H1 (cell line): ENCODE data around the gene F10. TPM values are rescaled to one million over a fixed set of nuclear protein-coding genes. Genes with fewer than 3 reads are reported as not detected.
A peak's percentile ranks its signal among the peaks of the same experiment; 100 is the strongest.

Source experiments
- CTCF ChIA-PET: fragments of 300-600 bp; sonication (Branson Sonifier 250); formaldehyde crosslinking; loops from one replicate; lab custom pipeline; 2021; ENCODE audit not compliant: partially characterized antibody; lab: Charles Lee
- POLR2A ChIA-PET: fragments of 300-600 bp; sonication (Branson Sonifier 250); formaldehyde crosslinking; loops from one replicate; lab custom pipeline; 2021; ENCODE audit warnings: inconsistent platforms; ENCODE audit not compliant: partially characterized antibody; lab: Charles Lee
- DNase-seq, 2 experiments: peaks; one replicate each; pipeline versions ENCODE4 v3.0.0 to v3.0.0-alpha.2; 2010 to 2022; ENCODE audit warnings: low spot score in 2 of 2, low read depth in 1 of 2, mixed read lengths in 1 of 2
- FAIRE-seq: peaks from 2 replicates; lab custom pipeline; 2011; peaks lifted over from hg19 to GRCh38; lab: Jason Lieb, UNC
- H2AFZ ChIP-seq: 2 replicates; pipeline ENCODE4 v1.8.1; 2012; ENCODE audit warnings: low read length, inconsistent platforms
- H2AK5ac ChIP-seq: 2 replicates; pipeline ENCODE4 v1.6.1; 2013; ENCODE audit warnings: low read depth, low read length
- H2BK120ac ChIP-seq: replicated peaks from 2 replicates; pipeline ENCODE3; 2013; ENCODE audit warnings: low read depth, low read length, inconsistent platforms
- H2BK12ac ChIP-seq: 2 replicates; pipeline ENCODE4 v1.6.1; 2013; ENCODE audit warnings: low read depth, low read length
- H2BK15ac ChIP-seq: 2 replicates; pipeline ENCODE4 v1.6.1; 2013; ENCODE audit warnings: low read length
- H2BK20ac ChIP-seq: 2 replicates; pipeline ENCODE4 v1.6.1; 2013; ENCODE audit warnings: low read length
- H2BK5ac ChIP-seq: 2 replicates; pipeline ENCODE4 v1.6.1; 2013; ENCODE audit warnings: low read depth, low read length
- H3K14ac ChIP-seq: 2 replicates; pipeline ENCODE4 v1.6.1; 2013; ENCODE audit warnings: inconsistent platforms; ENCODE audit not compliant: insufficient read length
- H3K18ac ChIP-seq: 2 replicates; pipeline ENCODE4 v1.6.1; 2013; ENCODE audit warnings: low read length; ENCODE audit errors: extremely low read depth
- H3K23ac ChIP-seq: 2 replicates; pipeline ENCODE4 v1.6.1; 2013; ENCODE audit warnings: inconsistent platforms; ENCODE audit not compliant: insufficient read length
- H3K23me2 ChIP-seq: 2 replicates; pipeline ENCODE4 v1.6.1; 2013; ENCODE audit warnings: low read depth, low read length
- H3K27ac ChIP-seq: 2 replicates; pipeline ENCODE4 v1.6.1; 2011; ENCODE audit warnings: low read depth, low read length, inconsistent platforms
- H3K27me3 ChIP-seq, 4 experiments: replicated peaks in 1 of 4; 1 replicate in 1 of 4; 2 replicates in 3 of 4; pipeline versions ENCODE4 v1.6.1 to v1.8.1; 2011 to 2013; ENCODE audit warnings: low read length in 3 of 4, mild to moderate bottlenecking in 3 of 4, inconsistent platforms in 2 of 4, mixed read lengths in 2 of 4, moderate library complexity in 1 of 4; ENCODE audit not compliant: control insufficient read depth in 3 of 4, insufficient read depth in 3 of 4; ENCODE audit errors: extremely low read depth in 1 of 4
- H3K36me3 ChIP-seq, 4 experiments: 2 replicates each; pipeline versions ENCODE4 v1.6.1 to v1.8.1; 2011 to 2013; ENCODE audit warnings: mild to moderate bottlenecking in 4 of 4, low read length in 3 of 4, moderate library complexity in 2 of 4, control low read depth in 1 of 4, inconsistent platforms in 1 of 4; ENCODE audit not compliant: insufficient read depth in 4 of 4, control insufficient read depth in 2 of 4
- H3K4ac ChIP-seq: replicated peaks from 2 replicates; pipeline ENCODE3; 2013; ENCODE audit warnings: low read length, low read depth, mixed read lengths, inconsistent platforms; ENCODE audit not compliant: insufficient read length
- H3K4me1 ChIP-seq, 4 experiments: replicated peaks in 1 of 4; 1 replicate in 1 of 4; 2 replicates in 3 of 4; pipeline versions ENCODE4 v1.6.1 to v1.8.1; 2011 to 2013; ENCODE audit warnings: low read length in 3 of 4, inconsistent platforms in 2 of 4, mixed read lengths in 1 of 4; ENCODE audit not compliant: insufficient read depth in 4 of 4, control insufficient read depth in 3 of 4
- H3K4me2 ChIP-seq, 2 experiments: 2 replicates each; pipeline versions ENCODE4 v1.6.1 to v1.8.1; 2011 to 2013; ENCODE audit warnings: low read depth in 2 of 2, low read length in 2 of 2, control low read depth in 1 of 2, inconsistent platforms in 1 of 2, mild to moderate bottlenecking in 1 of 2; ENCODE audit not compliant: insufficient read depth in 1 of 2
- H3K4me3 ChIP-seq, 4 experiments: fragments of 200-600, 300-600 bp in 1 of 4; sonication (generic), shearing (Covaris generic), sonication (Bioruptor Twin) in 1 of 4; 2 replicates each; pipeline versions ENCODE4 v1.5.1 to v1.8.1; 2011 to 2016; ENCODE audit warnings: low read length in 4 of 4, low read depth in 3 of 4, control low read depth in 2 of 4, inconsistent platforms in 2 of 4, mild to moderate bottlenecking in 2 of 4, mixed read lengths in 1 of 4, moderate library complexity in 1 of 4; ENCODE audit not compliant: insufficient read depth in 2 of 4; ENCODE audit errors: extremely low read depth in 1 of 4
- H3K56ac ChIP-seq: replicated peaks from 2 replicates; pipeline ENCODE3; 2013; ENCODE audit warnings: low read depth, mild to moderate bottlenecking, mixed read lengths, low read length, inconsistent platforms; ENCODE audit not compliant: insufficient read length
- H3K79me1 ChIP-seq: 2 replicates; pipeline ENCODE4 v1.6.1; 2013; ENCODE audit warnings: low read depth, low read length, control low read depth
- H3K79me2 ChIP-seq, 2 experiments: 2 replicates each; pipeline versions ENCODE4 v1.6.1 to v1.8.1; 2012 to 2013; ENCODE audit warnings: low read length in 2 of 2, mild to moderate bottlenecking in 2 of 2, inconsistent platforms in 1 of 2; ENCODE audit not compliant: insufficient read depth in 2 of 2, control insufficient read depth in 1 of 2
- H3K9ac ChIP-seq, 4 experiments: replicated peaks in 1 of 4; 1 replicate in 1 of 4; 2 replicates in 3 of 4; pipeline versions ENCODE4 v1.6.1 to v1.8.1; 2011 to 2013; ENCODE audit warnings: low read depth in 3 of 4, low read length in 3 of 4, control low read depth in 2 of 4, mild to moderate bottlenecking in 2 of 4, moderate library complexity in 2 of 4, inconsistent platforms in 1 of 4; ENCODE audit errors: extremely low read depth in 1 of 4
- H3K9me3 ChIP-seq, 2 experiments: 2 replicates each; pipeline versions ENCODE4 v1.6.1 to v1.8.1; 2012 to 2013; ENCODE audit warnings: mild to moderate bottlenecking in 2 of 2, moderate library complexity in 2 of 2, control low read depth in 1 of 2, inconsistent platforms in 1 of 2, low read depth in 1 of 2, low read length in 1 of 2, mixed read lengths in 1 of 2; ENCODE audit not compliant: insufficient read depth in 2 of 2
- H4K20me1 ChIP-seq, 2 experiments: replicated peaks in 1 of 2; 2 replicates each; pipeline versions ENCODE3 to v1.8.1; 2011 to 2013; ENCODE audit warnings: inconsistent platforms in 2 of 2, low read length in 2 of 2, mild to moderate bottlenecking in 1 of 2; ENCODE audit not compliant: insufficient read depth in 2 of 2, control insufficient read depth in 1 of 2
- H4K5ac ChIP-seq: 2 replicates; pipeline ENCODE4 v1.6.1; 2013; ENCODE audit warnings: low read length, low read depth, mixed read lengths, inconsistent platforms; ENCODE audit not compliant: insufficient read length
- H4K8ac ChIP-seq: 2 replicates; pipeline ENCODE4 v1.8.0; 2013; ENCODE audit warnings: mild to moderate bottlenecking, moderate library complexity, low read length, inconsistent platforms; ENCODE audit not compliant: insufficient read depth; ENCODE audit errors: extremely low read depth
- H4K91ac ChIP-seq: replicated peaks from 2 replicates; pipeline ENCODE3; 2013; ENCODE audit warnings: low read length, mixed read lengths, inconsistent platforms; ENCODE audit not compliant: insufficient read length
- CREB1 ChIP-seq: IDR thresholded peaks from 2 replicates; pipeline ENCODE4 v1.6.1; 2012; ENCODE audit warnings: inconsistent platforms
- E2F6 ChIP-seq: IDR thresholded peaks from 2 replicates; pipeline ENCODE4 v1.6.1; 2012; ENCODE audit warnings: inconsistent platforms
- EGR1 ChIP-seq: IDR thresholded peaks from 2 replicates; pipeline ENCODE4 v1.6.1; 2011; ENCODE audit warnings: low read depth, low read length, borderline replicate concordance
- FOSL1 ChIP-seq: IDR thresholded peaks from 2 replicates; pipeline ENCODE4 v1.6.1; 2011; ENCODE audit warnings: mild to moderate bottlenecking, low read depth, low read length, moderate library complexity; ENCODE audit not compliant: insufficient read depth
- SIN3A ChIP-seq, 2 experiments: IDR thresholded peaks in 1 of 2; conservative IDR thresholded peaks in 1 of 2; 2 replicates each; pipeline ENCODE4 v1.6.1; 2011 to 2012; ENCODE audit warnings: low read length in 2 of 2, improper control_type of control experiment in 1 of 2, low read depth in 1 of 2, mild to moderate bottlenecking in 1 of 2
- SP2 ChIP-seq: IDR thresholded peaks from 2 replicates; pipeline ENCODE4 v1.6.1; 2012; ENCODE audit warnings: mild to moderate bottlenecking, low read length, inconsistent platforms
- WGBS, 2 experiments: shearing (Covaris generic) in 1 of 2; methylation state at CpG; one replicate each; pipeline versions ENCODE4 v1.1.6 to v1.1.7; 2013 to 2015; ENCODE audit warnings: low lambda C conversion rate in 2 of 2, mixed read lengths in 2 of 2, inconsistent platforms in 1 of 2, low coverage in 1 of 2, missing lambda C conversion rate in 1 of 2; ENCODE audit not compliant: insufficient replicate concordance in 2 of 2, insufficient coverage in 1 of 2, insufficient read length in 1 of 2; ENCODE audit errors: extremely low coverage in 1 of 2, missing lambda C conversion rate in 1 of 2; 5-methylcytosine and 5-hydroxymethylcytosine counted together
- polyA plus RNA-seq, 7 experiments: library from polyadenylated mRNA; depleted of rRNA in 3 of 7; stranded (reverse) in 5 of 7; unstranded in 2 of 7; fragments of >200 nt in 5 of 7; fragments of 200-250 nt in 2 of 7; gene quantifications; 1 replicate in 5 of 7; 2 replicates in 1 of 7; 4 replicates in 1 of 7; pipeline versions ENCODE4 v1.2.1 to v1.2.3, GENCODE V29; 2011 to 2013; ENCODE audit warnings: missing spikeins in 2 of 7, mixed read lengths in 2 of 7
- total RNA-seq: library from RNA; stranded (reverse); fragmentation: NEBNext Ultra II Directional; extraction: Animal tissue kit (Norgen Biotek cat#: 25700); gene quantifications from 2 replicates; pipeline ENCODE4 v1.2.1, GENCODE V29; 2021

F10 gene
- total and polyA plus RNA-seq, 2 of the 8 experiments (the other 6 are each of a cell fraction or from before 2014, with no cell fraction given), result 2.0 to 4.2 TPM

- H4K8ac ChIP-seq, result no peak overlapping the region
- H2BK15ac ChIP-seq, result no peak overlapping the region; the same call in 1 of the 2 replicates
- H2AFZ ChIP-seq, result no peak overlapping the region
- no peak overlapping the region for H3K23ac ChIP-seq
- ChIA-PET POLR2A (interaction anchor here (1.0 to 1.2 kb wide), 4 partner anchors 14 to 49 kb away, joined by 3 to 7 read pairs (median 3); no protein-coding TSS in a partner anchor), CTCF (no interaction called here)
- H3K4me3 ChIP-seq, result no peak overlapping the region
- H2BK20ac ChIP-seq, result no peak overlapping the region
- no peak overlapping the region for H2BK120ac ChIP-seq
- no peaks in the 10 kb centered on the region; a peak in 1 of 7 replicates for H3K27me3 ChIP-seq
- no peaks in the 10 kb centered on the region; the same call in 1 of the 2 replicates for H3K23me2 ChIP-seq
- H3K18ac ChIP-seq, result no peak overlapping the region
- no peak for FAIRE-seq
- H4K5ac ChIP-seq, result no peak overlapping the region
- no peak overlapping the region for H3K14ac ChIP-seq
- H3K27ac ChIP-seq, result no peak overlapping the region
- H3K56ac ChIP-seq, result no peak overlapping the region
- H3K9me3 ChIP-seq, result no peaks in the 10 kb centered on the region
- H3K4ac ChIP-seq, result no peak overlapping the region
- no peak for TF ChIP-seq SIN3A (conservative IDR thresholded peaks at IDR 0.05 in 1 of 2, IDR thresholded peaks at IDR 0.05 in 1 of 2; ENCODE audit: low read depth in 1 of 2, low read length in 2 of 2)
- TF ChIP-seq CREB1, result no peak
- 0 out of 2 replicates have a peak, but pooled peaks have one; percentile 44 for TF ChIP-seq E2F6
- TF ChIP-seq FOSL1, result no peak
- TF ChIP-seq SP2, result no peak
- TF ChIP-seq EGR1, result no peak
- TF ChIP-seq, all 59 proteins: peak for 1
- Histone ChIP-seq H4K20me1 (no peaks in the 10 kb centered on the region), H2BK5ac (no peak overlapping the region), H3K4me1 (peaks cover 0 to 22% (median 14%) of the 10 kb centered on the region in 4 experiments; a peak in 6 of 7 replicates), H3K79me1 (no peaks in the 10 kb centered on the region), H3K79me2 (no peaks in the 10 kb centered on the region), H4K91ac (no peak overlapping the region), H3K4me2 (no peak overlapping the region), H3K9ac (no peak overlapping the region), H2BK12ac (no peak overlapping the region), H2AK5ac (no peak overlapping the region), H3K36me3 (no peaks in the 10 kb centered on the region)
- 96% methylated on average over 3 of the region's 16 CpGs; no CpG with 5 or more reads in 1 of the 2 experiments for WGBS, 2 experiments
- DNase-seq, result no peak
These were observed 38.8 kb downstream of the F10 start for GRCh38 chr13:113161433-113161832.
